GM10266 (cell line): Measurements from ENCODE around the gene NFIX.

ENCODE experiments used
- DNase-seq: peaks from one replicate; pipeline ENCODE4 v3.0.0; 2012; ENCODE audit errors: extremely low spot score
- CTCF ChIP-seq: IDR thresholded peaks from 2 replicates; pipeline ENCODE4 v1.5.1; 2012; ENCODE audit warnings: mild to moderate bottlenecking, low read depth; ENCODE audit not compliant: control insufficient read depth, insufficient read depth; ENCODE audit errors: missing control alignments

The NFIX gene

GRCh38 chr19:13129384-13129783, 134.1 kb downstream of the NFIX start:
- DNase-seq = no peak
- TF ChIP-seq CTCF = no peak

GRCh38 chr19:13130886-13131490, 135.7 kb downstream of the NFIX start:
- TF ChIP-seq CTCF = no peak

GRCh38 chr19:13132471-13133180, 137.4 kb downstream of the NFIX start:
- no peak for TF ChIP-seq CTCF
- DNase-seq = no peak

More at GRCh38 chr19:13130886-13131490, 135.7 kb downstream of the NFIX start:
- DNase-seq = no peak

GRCh38 chr19:13133241-13133870, 138.1 kb downstream of the NFIX start:
- TF ChIP-seq CTCF = no peak

GRCh38 chr19:13134626-13135025, 139.4 kb downstream of the NFIX start:
- DNase-seq = no peak
- no peak for TF ChIP-seq CTCF

More at GRCh38 chr19:13133241-13133870, 138.1 kb downstream of the NFIX start:
- no peak for DNase-seq

- no peak for TF ChIP-seq CTCF
- DNase-seq = no peak
Measured at GRCh38 chr19:13135068-13136062, 140.1 kb downstream of the NFIX start.
